Heart right ventricle (tissue), 16 donors: ENCODE measurements around the gene GFRA4. TPM values are rescaled to one million over a fixed set of nuclear protein-coding genes. Genes with fewer than 3 reads are reported as not detected.
"Not testable (repeated sequence)": the region's sequence is repeated elsewhere in the genome, so short reads cannot be mapped to it uniquely, and the experiment has no call there.

Experiments used
- ATAC-seq, 8 donors: fragments of 200-7000 bp; cut with Tn5 transposase; one replicate each; pipeline ENCODE4 v1.9.1; 2020; ENCODE audit warnings: mild to moderate bottlenecking in 8 of 8, moderate library complexity in 8 of 8, moderate number of reproducible peaks in 1 of 8
- DNase-seq, 2 donors: peaks; one replicate each; pipeline ENCODE4 v3.0.0-alpha.2; 2020
- H3K27ac ChIP-seq, 10 donors: fragments of 200-600 bp; sonication (generic) in 2 of 10; one replicate each; pipeline versions ENCODE4 v1.5.0 to v1.8.0; 2020 to 2022; ENCODE audit warnings: mild to moderate bottlenecking in 3 of 10
- H3K27me3 ChIP-seq, 7 donors: fragments of 200-600 bp; one replicate each; pipeline ENCODE4 v1.8.0; 2021 to 2022; ENCODE audit warnings: mild to moderate bottlenecking in 2 of 7
- H3K36me3 ChIP-seq, 9 donors: fragments of 200-600 bp; sonication (generic) in 1 of 9; one replicate each; pipeline versions ENCODE4 v1.5.0 to v1.8.0; 2020 to 2022; ENCODE audit warnings: mild to moderate bottlenecking in 2 of 9
- H3K4me1 ChIP-seq, 9 donors: fragments of 200-600 bp; sonication (generic) in 1 of 9; one replicate each; pipeline versions ENCODE4 v1.5.0 to v1.8.0; 2020 to 2022; ENCODE audit warnings: mild to moderate bottlenecking in 4 of 9
- H3K4me3 ChIP-seq, 10 donors: fragments of 200-600 bp; sonication (generic) in 2 of 10; one replicate each; pipeline versions ENCODE4 v1.5.0 to v1.8.0; 2020 to 2022; ENCODE audit warnings: mild to moderate bottlenecking in 7 of 10, moderate library complexity in 2 of 10
- H3K9me3 ChIP-seq, 11 donors: fragments of 200-600 bp in 10 of 11; sonication (generic) in 2 of 11; one replicate each; pipeline versions ENCODE4 v1.5.0 to v1.8.0; 2013 to 2022; ENCODE audit warnings: mild to moderate bottlenecking in 2 of 11, control low read depth in 1 of 11, moderate library complexity in 1 of 11
- CTCF ChIP-seq, 9 donors: fragments of 200-600 bp; sonication (generic) in 2 of 9; IDR thresholded peaks; one replicate each; pipeline versions ENCODE4 v1.5.0 to v1.8.0; 2021 to 2022; ENCODE audit warnings: antibody characterized with exemption in 9 of 9, mild to moderate bottlenecking in 5 of 9, moderate library complexity in 1 of 9
- WGBS, 2 donors: extraction: QIAGEN DNeasy Blood & Tissue Kit; methylation state at CpG; one replicate each; pipeline ENCODE4 v1.1.7; 2013; ENCODE audit warnings: inconsistent platforms in 1 of 2; 5-methylcytosine and 5-hydroxymethylcytosine counted together
- intact Hi-C, 10 donors: fragments of 100-400 bp; cut with DNase I; formaldehyde crosslinking; loops; one replicate each; pipeline versions ENCODE4 v1.11.1 to v1.14.2; 2022
- polyA plus RNA-seq, 2 donors: library from polyadenylated mRNA; stranded (reverse); fragments of 200-250 nt; gene quantifications; one replicate each; pipeline ENCODE4 v1.2.3, GENCODE V29; 2013
- total RNA-seq, 10 donors: library from RNA; stranded (reverse); fragmentation: NEBNext Ultra II Directional in 3 of 10; extraction: Animal tissue kit (Norgen Biotek cat#: 25700) in 3 of 10; gene quantifications; one replicate each; pipeline versions ENCODE4 v1.2.1 to v1.2.4, GENCODE V29; 2021 to 2023
- donor health status: Arrhythmogenic right ventricular cardiomyopathy.
- donor health status: ischemic (EF 13 %, LVEDD 7.1; RV severe dilation, severe dysfunction).
- donor health status: healthy with polysubstance abuse.
- donor health status: DM: no; HTN: yes; CAD: no.
- donor health status: DM: no; HTN: no; CAD: no.
- donor health status: ischemic (EF 25% LVEDD 6.9; RV normal size, moderate dysfunction).
- donor health status: ischemic (EF 25% LVEDD 5.7; RV mildly dilated, moderate dysfunction).
- donor health status: healthy.
- donor health status: DM: yes; HTN: yes; CAD: no.
- donor health status: Ischemic cardiomyopathy.
- donor health status: ischemic (EF 35%, LVEDD 5.7; RV mildly dilated, moderate dysfunction).
- donor health status: nonischemic (EF 11% LVEDD 7.7; RV severe dilation, severe dysfunction).
- donor health status: DM: yes; HTN: yes; CAD: no.
- donor health status: PGD.
- donor health status: ischemic (EF 29% LVEDD 5.4; RV normal size, mild dysfunction).
- donor health status: nonischemic (EF 23%, LVEDD 6.1; RV moderate dilation, normal function).

The GFRA4 gene
- total and polyA plus RNA-seq, 12 donors, result not detected

GRCh38 chr20:3621111-3621510, 42.1 kb downstream of the GFRA4 start:
- H3K27ac ChIP-seq, result no peak overlapping the region
- no peaks in the 10 kb centered on the region for H3K9me3 ChIP-seq
- ATAC-seq (no peak), DNase-seq (no peak)
- no peaks in the 10 kb centered on the region for H3K27me3 ChIP-seq
- H3K36me3 ChIP-seq, result peaks cover 0 to 49% (median 8%) of the 10 kb centered on the region in 9 donors
- H3K4me3 ChIP-seq, result no peak overlapping the region
- TF ChIP-seq CTCF (IDR thresholded peaks at IDR 0.05), result no peak
- H3K4me1 ChIP-seq, result no peaks in the 10 kb centered on the region
- intact Hi-C loops, result no loop called here
- WGBS, 2 donors, result 82 to 91% methylated on average over 8 of the region's 8 CpGs

GRCh38 chr20:3616250-3616649, 46.9 kb downstream of the GFRA4 start:
- Histone ChIP-seq H3K27me3 (no peaks in the 10 kb centered on the region), H3K9me3 (no peaks in the 10 kb centered on the region), H3K36me3 (peaks cover 0 to 50% (median 3%) of the 10 kb centered on the region in 9 donors), H3K4me1 (peaks cover 0 to 3% (median 0%) of the 10 kb centered on the region in 9 donors), H3K27ac (no peak overlapping the region), H3K4me3 (no peak overlapping the region)
- intact Hi-C loops, result no loop called here
- DNase-seq (peak; percentile 21 to 29), ATAC-seq (peak in 6 of 8 donors; percentile 29 to 80 (median 60))
- 37 to 47% methylated on average over 4 of the region's 4 CpGs for WGBS, 2 donors
- TF ChIP-seq CTCF (IDR thresholded peaks at IDR 0.05), result no peak

- H3K27ac ChIP-seq, H3K4me1 ChIP-seq, ATAC-seq, H3K9me3 ChIP-seq, intact Hi-C loops, H3K4me3 ChIP-seq, DNase-seq, H3K27me3 ChIP-seq: not testable (repeated sequence)
- 96 to 97% methylated on average over 13 of the region's 13 CpGs for whole genome bisulfite sequencing, 2 donors
- H3K36me3 ChIP-seq, result peaks cover 0 to 55% (median 3%) of the 10 kb centered on the region in 9 donors
Observed at GRCh38 chr20:3615171-3615840, 47.9 kb downstream of the GFRA4 start.

- H3K4me3 ChIP-seq, result no peak overlapping the region
- H3K4me1 ChIP-seq, result peaks cover 0 to 3% (median 0%) of the 10 kb centered on the region in 9 donors
- H3K27me3 ChIP-seq, result no peaks in the 10 kb centered on the region
- no peak overlapping the region for H3K27ac ChIP-seq
- intact Hi-C loops, result no loop called here
- peaks cover 0 to 54% (median 3%) of the 10 kb centered on the region in 9 donors for H3K36me3 ChIP-seq
- no peaks in the 10 kb centered on the region for H3K9me3 ChIP-seq
- no peak for TF ChIP-seq CTCF (IDR thresholded peaks at IDR 0.05)
- DNase-seq, result no peak
- ATAC-seq, result no peak
- WGBS, 2 donors, result 94 to 98% methylated on average over 5 of the region's 5 CpGs
Observed at GRCh38 chr20:3614466-3614865, 48.7 kb downstream of the GFRA4 start.

- Histone ChIP-seq H3K27ac (no peak overlapping the region), H3K4me3 (no peak overlapping the region), H3K9me3 (no peaks in the 10 kb centered on the region), H3K36me3 (peaks cover 0 to 49% (median 3%) of the 10 kb centered on the region in 9 donors), H3K4me1 (peaks cover 0 to 3% (median 0%) of the 10 kb centered on the region in 9 donors), H3K27me3 (no peaks in the 10 kb centered on the region)
- TF ChIP-seq CTCF (IDR thresholded peaks at IDR 0.05), result no peak
- WGBS, 2 donors, result 84 to 85% methylated on average over 9 of the region's 9 CpGs
- ATAC-seq (no peak), DNase-seq (no peak)
- intact Hi-C loops, result no loop called here
Observed at GRCh38 chr20:3613821-3614440, 49.3 kb downstream of the GFRA4 start.
